ENCODE data around the gene TARP.

TARP gene

GRCh38 chr7:38224392-38224791, 49.0 kb downstream of the TARP start:
- Mint-ChIP-seq H3K4me3 (no peak overlapping the region), H3K9me3 (no peaks in the 10 kb centered on the region), H3K27ac (no peak overlapping the region), H3K27me3 (no peaks in the 10 kb centered on the region), H3K36me3 (peaks cover 32% of the 10 kb centered on the region), H3K4me1 (peaks cover 6 to 17% (median 8%) of the 10 kb centered on the region in 4 donors)
- peaks cover 3% of the 10 kb centered on the region for H3K4me1 ChIP-seq (ENCODE audit: control insufficient read depth, insufficient read depth, low read length, poor library complexity, severe bottlenecking)
- no peak for ATAC-seq (ENCODE audit: low read depth in 2 of 2)
- peaks cover 23% of the 10 kb centered on the region for H3K36me3 ChIP-seq (ENCODE audit: control insufficient read depth, insufficient read depth, low read length)
- H3K27ac ChIP-seq (ENCODE audit: insufficient read depth, low read length, poor library complexity, severe bottlenecking), result no peak overlapping the region
- H3K9me3 ChIP-seq (ENCODE audit: control insufficient read depth in 2 of 2, low read length in 2 of 2), result no peaks in the 10 kb centered on the region
- no peaks in the 10 kb centered on the region for H3K27me3 ChIP-seq (ENCODE audit: control insufficient read depth, insufficient read depth, low read length)
- no peak for DNase-seq
- H3K4me3 ChIP-seq (ENCODE audit: low read depth, low read length), result no peak overlapping the region

- Mint-ChIP-seq H3K36me3 (peaks cover 27% of the 10 kb centered on the region), H3K4me1 (peaks cover 6 to 18% (median 8%) of the 10 kb centered on the region in 4 donors), H3K4me3 (no peak overlapping the region), H3K27ac (peak overlapping the region in 1 of 3 donors; percentile 4), H3K9me3 (no peaks in the 10 kb centered on the region), H3K27me3 (no peaks in the 10 kb centered on the region)
- H3K27me3 ChIP-seq (ENCODE audit: control insufficient read depth, insufficient read depth, low read length), result no peaks in the 10 kb centered on the region
- H3K4me3 ChIP-seq (ENCODE audit: low read depth, low read length), result no peak overlapping the region
- H3K9me3 ChIP-seq (ENCODE audit: control insufficient read depth in 2 of 2, low read length in 2 of 2), result no peaks in the 10 kb centered on the region
- DNase-seq (no peak), ATAC-seq (ENCODE audit: low read depth in 2 of 2) (no peak)
- peaks cover 26% of the 10 kb centered on the region for H3K36me3 ChIP-seq (ENCODE audit: control insufficient read depth, insufficient read depth, low read length)
- H3K27ac ChIP-seq (ENCODE audit: insufficient read depth, low read length, poor library complexity, severe bottlenecking), result no peak overlapping the region
- H3K4me1 ChIP-seq (ENCODE audit: control insufficient read depth, insufficient read depth, low read length, poor library complexity, severe bottlenecking), result peaks cover 3% of the 10 kb centered on the region
Measured at GRCh38 chr7:38223306-38223705, 50.1 kb downstream of the TARP start.

GRCh38 chr7:38222481-38223096, 50.8 kb downstream of the TARP start:
- Histone ChIP-seq H3K27ac (ENCODE audit: insufficient read depth, low read length, poor library complexity, severe bottlenecking) (no peak overlapping the region), H3K9me3 (ENCODE audit: control insufficient read depth in 2 of 2, low read length in 2 of 2) (no peaks in the 10 kb centered on the region), H3K27me3 (ENCODE audit: control insufficient read depth, insufficient read depth, low read length) (no peaks in the 10 kb centered on the region), H3K4me3 (ENCODE audit: low read depth, low read length) (no peak overlapping the region), H3K36me3 (ENCODE audit: control insufficient read depth, insufficient read depth, low read length) (peaks cover 26% of the 10 kb centered on the region), H3K4me1 (ENCODE audit: control insufficient read depth, insufficient read depth, low read length, poor library complexity, severe bottlenecking) (peaks cover 3% of the 10 kb centered on the region)
- Mint-ChIP-seq H3K4me1 (peaks cover 6 to 18% (median 8%) of the 10 kb centered on the region in 4 donors), H3K27ac (peak overlapping the region in 1 of 3 donors; percentile 4), H3K36me3 (peaks cover 23% of the 10 kb centered on the region), H3K9me3 (no peaks in the 10 kb centered on the region), H3K4me3 (no peak overlapping the region), H3K27me3 (no peaks in the 10 kb centered on the region)
- ATAC-seq (ENCODE audit: low read depth in 2 of 2) (peak; percentile 79 to 80), DNase-seq (peak; percentile 20 to 73 (median 55))

- H3K27ac Mint-ChIP-seq, result no peak overlapping the region
- no peaks in the 10 kb centered on the region for H3K27me3 ChIP-seq (ENCODE audit: control insufficient read depth, insufficient read depth, low read length)
- DNase-seq (peak in 1 of 3 donors; percentile 4), ATAC-seq (ENCODE audit: low read depth in 2 of 2) (peak in 1 of 2 donors; percentile 35)
- H3K27ac ChIP-seq (ENCODE audit: insufficient read depth, low read length, poor library complexity, severe bottlenecking), result no peak overlapping the region
- peaks cover 24% of the 10 kb centered on the region for H3K36me3 Mint-ChIP-seq
- peaks cover 9% of the 10 kb centered on the region for H3K4me1 ChIP-seq (ENCODE audit: control insufficient read depth, insufficient read depth, low read length, poor library complexity, severe bottlenecking)
- H3K9me3 ChIP-seq (ENCODE audit: control insufficient read depth in 2 of 2, low read length in 2 of 2), result no peaks in the 10 kb centered on the region
- H3K27me3 Mint-ChIP-seq, result no peaks in the 10 kb centered on the region
- H3K9me3 Mint-ChIP-seq, result no peaks in the 10 kb centered on the region
- H3K4me3 Mint-ChIP-seq, result no peak overlapping the region
- H3K4me1 Mint-ChIP-seq, result peaks cover 13 to 20% (median 15%) of the 10 kb centered on the region in 4 donors
- H3K4me3 ChIP-seq (ENCODE audit: low read depth, low read length), result no peak overlapping the region
- H3K36me3 ChIP-seq (ENCODE audit: control insufficient read depth, insufficient read depth, low read length), result peaks cover 24% of the 10 kb centered on the region
Measured at GRCh38 chr7:38220452-38220851, 53.0 kb downstream of the TARP start.

GRCh38 chr7:38217672-38218071, 55.8 kb downstream of the TARP start:
- H3K27me3 Mint-ChIP-seq, result no peaks in the 10 kb centered on the region
- no peaks in the 10 kb centered on the region for H3K9me3 Mint-ChIP-seq
- H3K4me1 ChIP-seq (ENCODE audit: control insufficient read depth, insufficient read depth, low read length, poor library complexity, severe bottlenecking), result peaks cover 9% of the 10 kb centered on the region
- peaks cover 17% of the 10 kb centered on the region for H3K36me3 Mint-ChIP-seq
- H3K27ac ChIP-seq (ENCODE audit: insufficient read depth, low read length, poor library complexity, severe bottlenecking), result no peak overlapping the region
- no peaks in the 10 kb centered on the region for H3K9me3 ChIP-seq (ENCODE audit: control insufficient read depth in 2 of 2, low read length in 2 of 2)
- H3K36me3 ChIP-seq (ENCODE audit: control insufficient read depth, insufficient read depth, low read length), result peaks cover 29% of the 10 kb centered on the region
- DNase-seq (no peak), ATAC-seq (ENCODE audit: low read depth in 2 of 2) (no peak)
- H3K27me3 ChIP-seq (ENCODE audit: control insufficient read depth, insufficient read depth, low read length), result no peaks in the 10 kb centered on the region
- no peak overlapping the region for H3K4me3 ChIP-seq (ENCODE audit: low read depth, low read length)
- H3K4me3 Mint-ChIP-seq, result no peak overlapping the region
- peaks cover 12 to 22% (median 15%) of the 10 kb centered on the region in 4 donors for H3K4me1 Mint-ChIP-seq
- peak overlapping the region in 1 of 3 donors; percentile 7 for H3K27ac Mint-ChIP-seq

- ATAC-seq (ENCODE audit: low read depth in 2 of 2), result peak; percentile 88 to 89
- Mint-ChIP-seq H3K27me3 (no peaks in the 10 kb centered on the region), H3K9me3 (no peaks in the 10 kb centered on the region), H3K4me3 (no peak overlapping the region), H3K27ac (peak overlapping the region in 2 of 3 donors; percentile 11 to 77), H3K36me3 (peaks cover 28% of the 10 kb centered on the region), H3K4me1 (peaks cover 8 to 19% (median 15%) of the 10 kb centered on the region in 4 donors)
- H3K27me3 ChIP-seq (ENCODE audit: control insufficient read depth, insufficient read depth, low read length), result no peaks in the 10 kb centered on the region
- H3K9me3 ChIP-seq (ENCODE audit: control insufficient read depth in 2 of 2, low read length in 2 of 2), result no peaks in the 10 kb centered on the region
- peaks cover 24% of the 10 kb centered on the region for H3K36me3 ChIP-seq (ENCODE audit: control insufficient read depth, insufficient read depth, low read length)
- no peak overlapping the region for H3K27ac ChIP-seq (ENCODE audit: insufficient read depth, low read length, poor library complexity, severe bottlenecking)
- H3K4me3 ChIP-seq (ENCODE audit: low read depth, low read length), result peak overlapping the region; percentile 28
- DNase-seq, result peak; percentile 59 to 83 (median 74)
- peaks cover 6% of the 10 kb centered on the region for H3K4me1 ChIP-seq (ENCODE audit: control insufficient read depth, insufficient read depth, low read length, poor library complexity, severe bottlenecking)
Measured at GRCh38 chr7:38215735-38216670, 57.4 kb downstream of the TARP start.

GRCh38 chr7:38215115-38215514, 58.3 kb downstream of the TARP start:
- no peak overlapping the region for H3K4me3 Mint-ChIP-seq
- ATAC-seq (ENCODE audit: low read depth in 2 of 2), result no peak
- H3K27ac Mint-ChIP-seq, result peak overlapping the region in 1 of 3 donors; percentile 11
- peaks cover 22% of the 10 kb centered on the region for H3K36me3 ChIP-seq (ENCODE audit: control insufficient read depth, insufficient read depth, low read length)
- peaks cover 29% of the 10 kb centered on the region for H3K36me3 Mint-ChIP-seq
- H3K27me3 Mint-ChIP-seq, result no peaks in the 10 kb centered on the region
- no peak overlapping the region for H3K27ac ChIP-seq (ENCODE audit: insufficient read depth, low read length, poor library complexity, severe bottlenecking)
- H3K4me1 ChIP-seq (ENCODE audit: control insufficient read depth, insufficient read depth, low read length, poor library complexity, severe bottlenecking), result peaks cover 6% of the 10 kb centered on the region
- peaks cover 8 to 14% (median 12%) of the 10 kb centered on the region in 4 donors for H3K4me1 Mint-ChIP-seq
- no peak for DNase-seq
- no peaks in the 10 kb centered on the region for H3K9me3 Mint-ChIP-seq
- H3K9me3 ChIP-seq (ENCODE audit: control insufficient read depth in 2 of 2, low read length in 2 of 2), result no peaks in the 10 kb centered on the region
- H3K27me3 ChIP-seq (ENCODE audit: control insufficient read depth, insufficient read depth, low read length), result no peaks in the 10 kb centered on the region
- no peak overlapping the region for H3K4me3 ChIP-seq (ENCODE audit: low read depth, low read length)
